ENCODE data around the gene CCDC47.

GRCh38 chr17:63703029-63703428 lies 70.4 kb downstream of the CCDC47 start:
- no peak for TF ChIP-seq PHF21A (CRISPR knock-in tag; IDR thresholded peaks at IDR 0.05)
- TF ChIP-seq ZNF34 (CRISPR knock-in tag; IDR thresholded peaks at IDR 0.05; ENCODE audit: borderline replicate concordance) = no peak
